Measurements from ENCODE around the gene FAM193A.
"Not testable (repeated sequence)": the region's sequence is repeated elsewhere in the genome, so short reads cannot be mapped to it uniquely, and the experiment has no call there.

Gene FAM193A

GRCh38 chr4:2754848-2755819 lies 218.7 kb downstream of the FAM193A start:
- no peak for DNase-seq

GRCh38 chr4:2755821-2756690 lies 219.6 kb downstream of the FAM193A start, which contains the start of gene TNIP2:
Gene TNIP2 (minus strand): TSS chr4:2756336. CDS start chr4:2756289, 47 bp downstream.
- no peak for DNase-seq

DNA sequence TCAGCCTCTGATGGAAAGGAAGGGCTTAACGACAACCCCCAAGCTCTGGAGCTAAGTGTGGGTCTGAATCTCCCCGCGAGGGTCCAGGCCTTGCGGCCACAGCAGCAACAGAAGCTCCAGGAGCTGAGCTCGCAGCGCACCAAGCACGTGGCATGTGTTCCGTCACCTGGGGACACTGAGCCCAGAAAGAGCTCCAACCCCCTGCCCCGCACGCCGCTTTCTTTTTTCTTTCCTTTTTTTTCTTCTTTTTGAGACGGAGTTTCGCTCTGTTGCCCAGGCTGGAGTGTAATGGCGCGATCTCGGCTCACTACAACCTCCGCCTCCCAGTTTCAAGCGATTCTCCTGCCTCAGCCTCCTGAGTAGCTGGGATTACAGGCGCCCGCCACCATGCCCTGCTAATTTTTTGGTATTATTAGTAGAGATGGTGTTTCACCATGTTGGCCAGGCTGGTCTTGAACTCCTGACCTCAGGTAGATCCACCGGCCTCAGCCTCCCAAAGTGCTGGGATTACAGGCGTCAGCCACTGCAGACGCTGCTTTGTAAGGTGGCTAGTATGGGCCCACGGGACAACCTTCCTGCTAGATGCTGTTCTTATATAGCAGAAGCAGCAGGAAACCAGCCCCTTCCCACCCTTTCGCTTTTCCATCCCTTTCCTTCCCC lies 220.4 kb downstream of the FAM193A start:
- DNase-seq, result no peak

DNA sequence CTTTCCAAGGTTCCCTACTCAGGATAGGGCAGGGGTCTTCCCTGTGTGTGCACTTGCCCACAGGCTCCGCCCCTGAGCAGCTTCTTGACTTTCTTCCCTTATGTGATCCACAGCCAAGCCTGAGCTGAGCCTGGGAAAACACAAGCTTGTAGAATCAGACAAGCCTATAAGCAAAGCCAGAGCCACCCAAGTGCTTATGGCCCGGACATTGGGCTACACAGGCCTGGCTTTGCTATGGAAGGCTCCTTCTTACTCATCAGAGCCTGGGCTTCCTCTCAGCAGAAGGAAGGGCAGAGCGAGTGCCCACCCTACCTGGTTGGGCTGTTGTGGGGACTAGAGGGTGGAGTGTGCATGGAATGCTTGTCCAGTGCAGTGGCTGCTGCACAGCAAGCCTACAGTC lies 221.0 kb downstream of the FAM193A start:
- no peak for DNase-seq

GRCh38 chr4:2761035-2761923 lies 224.8 kb downstream of the FAM193A start:
- no peak for DNase-seq

GRCh38 chr4:2762048-2762447 lies 225.6 kb downstream of the FAM193A start:
- no peak for DNase-seq

DNA sequence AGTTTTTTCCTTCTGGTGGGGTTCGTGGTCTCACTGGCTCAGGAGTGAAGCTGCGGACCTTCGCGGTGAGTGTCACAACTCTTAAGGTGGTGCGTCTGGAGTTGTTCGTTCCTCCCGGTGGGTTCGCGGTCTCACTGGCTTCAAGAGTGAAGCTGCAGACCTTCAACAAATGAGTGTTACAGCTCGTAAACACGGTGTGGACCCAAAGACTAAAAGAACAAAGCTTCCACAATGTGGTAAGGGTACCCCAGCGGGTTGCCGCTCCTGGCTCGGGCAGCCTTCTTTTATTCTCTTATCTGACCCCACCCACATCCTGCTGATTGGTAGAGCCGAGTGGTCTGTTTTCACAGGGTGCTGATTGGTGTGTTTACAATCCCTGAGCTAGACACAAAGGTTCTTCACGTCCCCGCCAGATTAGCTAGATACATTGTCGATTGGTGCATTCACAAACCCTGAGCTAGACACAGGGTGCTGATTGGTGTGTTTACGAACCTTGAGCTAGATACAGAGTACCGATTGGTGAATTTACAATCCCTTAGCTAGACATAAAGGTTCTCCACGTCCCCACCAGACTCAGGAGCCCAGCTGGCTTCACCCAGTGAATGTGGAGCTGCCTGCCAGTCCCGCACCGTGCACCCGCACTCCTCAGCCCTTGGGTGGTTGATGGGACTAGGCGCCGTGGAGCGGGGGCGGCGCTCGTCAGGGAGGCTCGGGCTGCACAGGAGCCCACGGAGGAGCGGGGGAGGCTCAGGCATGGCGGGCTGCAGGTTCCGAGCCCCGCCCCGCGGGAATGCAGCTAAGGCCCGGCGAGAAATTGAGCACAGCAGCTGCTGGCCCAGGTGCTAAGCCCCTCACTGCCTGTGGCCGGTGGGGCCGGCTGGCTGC lies 226.3 kb downstream of the FAM193A start:
- DNase-seq, result not testable (repeated sequence)

GRCh38 chr4:2763511-2763967 lies 227.1 kb downstream of the FAM193A start:
- no peak for DNase-seq

- DNase-seq, result no peak
Observed at GRCh38 chr4:2765832-2766526, 229.5 kb downstream of the FAM193A start.

GRCh38 chr4:2767046-2767704 lies 230.7 kb downstream of the FAM193A start:
- DNase-seq, result no peak

DNA sequence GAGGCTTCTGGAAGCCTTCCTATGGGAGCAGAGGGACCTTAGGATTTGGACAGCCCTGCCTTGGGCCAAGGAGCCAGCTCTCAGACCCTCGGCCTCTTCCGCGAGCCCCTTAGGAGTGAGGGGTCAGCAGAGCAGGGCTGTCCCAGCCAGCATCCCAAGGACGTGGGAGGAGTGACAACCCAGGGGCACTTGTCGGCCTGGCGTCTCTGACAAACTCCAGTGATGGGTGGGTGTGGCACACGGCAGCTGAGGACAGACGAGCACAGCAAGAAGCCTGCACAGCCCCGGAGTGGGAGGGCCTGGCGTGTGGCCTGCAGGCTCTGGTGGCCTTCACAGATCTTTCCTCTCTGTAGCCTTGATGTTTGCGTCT lies 231.2 kb downstream of the FAM193A start:
- DNase-seq, result no peak

DNA sequence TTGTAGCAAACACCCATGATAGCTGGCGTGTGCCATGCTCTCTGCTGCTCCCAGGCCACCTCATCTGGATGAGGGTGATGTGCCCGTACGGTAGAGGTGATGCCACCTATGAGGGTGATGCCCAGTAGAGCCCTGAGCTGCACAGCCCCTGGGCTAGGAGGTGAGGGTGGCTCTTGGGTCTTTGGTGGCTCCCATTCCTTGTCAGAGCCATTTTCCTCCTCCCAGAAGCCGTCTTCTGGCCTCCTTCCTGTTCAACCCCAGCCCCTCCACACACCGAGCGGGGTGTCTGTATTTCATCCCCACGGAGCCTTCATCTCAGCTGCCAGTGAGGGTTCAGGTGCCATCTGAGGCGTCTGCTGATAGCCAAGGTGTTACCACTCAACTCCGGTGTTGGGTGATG lies 231.7 kb downstream of the FAM193A start:
- DNase-seq, result no peak

DNA sequence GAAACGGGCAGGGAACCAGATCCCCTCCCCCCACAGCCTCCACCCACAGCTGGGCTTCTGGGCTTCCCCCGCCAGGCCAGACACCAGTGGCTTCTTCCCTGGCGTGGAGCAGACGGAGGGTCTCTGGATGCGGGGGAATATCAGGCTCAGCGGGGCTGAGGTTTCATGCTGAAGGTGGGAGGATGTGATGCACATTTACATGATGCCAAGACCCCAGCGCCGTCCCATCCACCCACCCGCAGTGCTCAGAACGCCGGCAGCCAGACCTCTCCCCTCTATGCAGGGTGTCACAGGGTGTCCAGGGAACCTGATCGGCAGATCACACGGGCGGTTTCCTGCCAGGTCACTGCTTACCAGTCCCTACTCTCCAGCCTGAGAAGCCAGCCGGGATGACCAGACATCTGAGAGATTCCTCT lies 232.5 kb downstream of the FAM193A start:
- DNase-seq, result no peak

- no peak for DNase-seq
Observed at GRCh38 chr4:2771264-2771663, 234.8 kb downstream of the FAM193A start.

DNA sequence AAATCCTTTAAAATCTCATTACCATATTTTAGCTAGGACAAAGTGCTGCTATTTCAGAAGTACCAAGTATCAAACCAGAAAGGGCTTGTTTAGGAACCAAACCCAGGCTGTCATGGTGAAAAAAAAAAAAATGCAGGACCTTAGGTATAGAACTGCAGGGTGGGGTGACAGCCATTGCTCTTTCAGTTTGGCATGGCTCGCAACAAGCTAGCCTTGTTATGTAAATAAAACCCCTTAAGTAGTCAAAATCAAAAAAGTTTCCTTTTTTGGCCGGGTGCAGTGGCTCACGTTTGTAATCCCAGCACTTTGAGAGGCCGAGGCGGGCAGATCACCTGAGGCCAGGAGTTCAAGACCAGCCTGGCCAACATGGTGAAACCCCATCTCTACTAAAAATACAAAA lies 244.2 kb downstream of the FAM193A start:
- not testable (repeated sequence) for DNase-seq

- DNase-seq, result no peak
Observed at GRCh38 chr4:2781911-2782310, 245.5 kb downstream of the FAM193A start.

Data from NCI-H1694 (cell line).